Neural progenitor cell (in vitro differentiated cells): ENCODE measurements around the gene EOLA1. TPM values are rescaled to one million over a fixed set of nuclear protein-coding genes. Genes with fewer than 3 reads are reported as not detected.
A peak's percentile ranks its signal among the peaks of the same experiment; 100 is the strongest.
"Not testable (repeated sequence)": the region's sequence is repeated elsewhere in the genome, so short reads cannot be mapped to it uniquely, and the experiment has no call there.

ENCODE experiments used
- DNase-seq: peaks from one replicate; pipeline ENCODE4 v3.0.0-alpha.2; 2016; ENCODE audit warnings: low spot score
- H2AFZ ChIP-seq: fragments of 200-600 bp; sonication (generic); replicated peaks from 2 replicates; pipeline ENCODE4 v1.6.1; 2016; ENCODE audit warnings: antibody characterized with exemption
- H3F3A ChIP-seq: fragments of 200-600 bp; sonication (generic); 2 replicates; pipeline ENCODE4 v1.6.1; 2016; ENCODE audit warnings: antibody characterized with exemption, low read depth
- H3K27ac ChIP-seq: fragments of 200-600 bp; sonication (generic); 2 replicates; pipeline ENCODE4 v1.5.1; 2016; ENCODE audit warnings: mild to moderate bottlenecking
- H3K27me3 ChIP-seq: fragments of 200-600 bp; sonication (generic); 2 replicates; pipeline ENCODE4 v1.6.1; 2016; ENCODE audit warnings: mild to moderate bottlenecking, moderate library complexity
- H3K36me3 ChIP-seq: fragments of 200-600 bp; sonication (generic); 2 replicates; pipeline ENCODE4 v1.5.1; 2016
- H3K4me1 ChIP-seq: fragments of 200-600 bp; sonication (generic); 2 replicates; pipeline ENCODE4 v1.6.1; 2016; ENCODE audit warnings: mixed run types
- H3K4me2 ChIP-seq: fragments of 200-600 bp; sonication (generic); 2 replicates; pipeline ENCODE4 v1.6.1; 2016
- H3K4me3 ChIP-seq: fragments of 200-600 bp; sonication (generic); 2 replicates; pipeline ENCODE4 v1.5.1; 2016
- H3K79me2 ChIP-seq: fragments of 200-600 bp; sonication (generic); 2 replicates; pipeline ENCODE4 v1.6.1; 2016; ENCODE audit warnings: low read depth
- H3K9ac ChIP-seq: fragments of 200-600 bp; sonication (generic); 2 replicates; pipeline ENCODE4 v1.6.1; 2016
- H3K9me3 ChIP-seq: fragments of 200-600 bp; sonication (generic); 2 replicates; pipeline ENCODE4 v1.5.1; 2016; ENCODE audit warnings: low read depth
- H4K20me1 ChIP-seq: fragments of 200-600 bp; sonication (generic); 2 replicates; pipeline ENCODE4 v1.6.1; 2016; ENCODE audit warnings: low read depth
- H3K27ac Mint-ChIP-seq: 3 replicates; pipeline ENCODE4 v1.8.0; 2021; ENCODE audit warnings: mixed read lengths
- H3K27me3 Mint-ChIP-seq: 2 replicates; pipeline ENCODE4 v1.8.0; 2022; ENCODE audit warnings: low read depth, mild to moderate bottlenecking, inconsistent platforms, moderate library complexity, mixed read lengths; ENCODE audit not compliant: insufficient read depth
- H3K36me3 Mint-ChIP-seq: 3 replicates; pipeline ENCODE4 v1.8.0; 2021; ENCODE audit warnings: mixed read lengths
- H3K4me1 Mint-ChIP-seq: 3 replicates; pipeline ENCODE4 v1.8.0; 2021; ENCODE audit warnings: mixed read lengths
- H3K4me3 Mint-ChIP-seq: 3 replicates; pipeline ENCODE4 v1.8.0; 2021; ENCODE audit warnings: mild to moderate bottlenecking, moderate library complexity, mixed read lengths
- H3K9me3 Mint-ChIP-seq: 3 replicates; pipeline ENCODE4 v1.8.0; 2020; ENCODE audit warnings: mixed read lengths
- CTCF ChIP-seq: fragments of 200-600 bp; sonication (generic); IDR thresholded peaks from 2 replicates; pipeline ENCODE4 v1.5.1; 2017; ENCODE audit warnings: antibody characterized with exemption, mild to moderate bottlenecking
- EZH2 ChIP-seq: fragments of 200-600 bp; sonication (generic); IDR thresholded peaks from 2 replicates; pipeline ENCODE4 v1.6.1; 2017; ENCODE audit warnings: antibody characterized with exemption, mild to moderate bottlenecking, moderate library complexity
- EZH2phosphoT487 ChIP-seq: fragments of 200-600 bp; sonication (generic); IDR thresholded peaks from 2 replicates; pipeline ENCODE4 v1.6.1; 2017; ENCODE audit warnings: antibody characterized with exemption
- total RNA-seq: library from RNA; depleted of rRNA; stranded (reverse); fragments of >200 nt; gene quantifications from 2 replicates; pipeline ENCODE4 v1.2.3, GENCODE V29; 2015; ENCODE audit warnings: low replicate concordance

The EOLA1 gene
- total RNA-seq, 1 donor from 2014 or later: 3.5 TPM

- Histone ChIP-seq H3K79me2 (no peaks in the 10 kb centered on the region), H3K4me2 (no peak overlapping the region), H3K27me3 (no peaks in the 10 kb centered on the region), H3K9me3 (no peaks in the 10 kb centered on the region), H3K4me1 (no peaks in the 10 kb centered on the region), H3K27ac (no peak overlapping the region), H3K4me3 (no peak overlapping the region), H2AFZ (no peak overlapping the region), H4K20me1 (no peaks in the 10 kb centered on the region), H3K36me3 (no peaks in the 10 kb centered on the region), H3K9ac (no peak overlapping the region), H3F3A (no peaks in the 10 kb centered on the region)
- TF ChIP-seq CTCF: peak; percentile 45
- no peak for TF ChIP-seq EZH2phosphoT487
- peak; percentile 11 for DNase-seq
- Mint-ChIP-seq H3K4me3 (no peak overlapping the region), H3K27ac (no peak overlapping the region), H3K9me3 (peaks cover 2% of the 10 kb centered on the region), H3K36me3 (peaks cover 1% of the 10 kb centered on the region), H3K27me3 (peaks cover 3% of the 10 kb centered on the region), H3K4me1 (peaks cover 2% of the 10 kb centered on the region)
Measured at GRCh38 chrX:149527705-149528104, 13.1 kb upstream of the EOLA1 start.

- Mint-ChIP-seq H3K9me3 (peaks cover 2% of the 10 kb centered on the region), H3K4me1 (peaks cover 2% of the 10 kb centered on the region), H3K4me3 (no peak overlapping the region), H3K27ac (no peak overlapping the region), H3K27me3 (peaks cover 3% of the 10 kb centered on the region), H3K36me3 (peaks cover 1% of the 10 kb centered on the region)
- TF ChIP-seq EZH2phosphoT487 (no peak), CTCF (no peak), EZH2 (no peak)
- H3K4me3 ChIP-seq: no peak overlapping the region
- H3K4me2 ChIP-seq: no peak overlapping the region
- no peak overlapping the region for H3K9ac ChIP-seq
- no peaks in the 10 kb centered on the region for H3K4me1 ChIP-seq
- H3K36me3 ChIP-seq: no peaks in the 10 kb centered on the region
- no peaks in the 10 kb centered on the region for H3K27me3 ChIP-seq
- no peak for DNase-seq
- H3K79me2 ChIP-seq: no peaks in the 10 kb centered on the region
- no peak overlapping the region for H3K27ac ChIP-seq
- H3K9me3 ChIP-seq: no peaks in the 10 kb centered on the region
- no peak overlapping the region for H2AFZ ChIP-seq
- no peaks in the 10 kb centered on the region for H4K20me1 ChIP-seq
- H3F3A ChIP-seq: no peaks in the 10 kb centered on the region
Measured at GRCh38 chrX:149528381-149528780, 12.4 kb upstream of the EOLA1 start.

- Histone ChIP-seq H2AFZ (no peak overlapping the region), H3K4me3 (no peak overlapping the region), H3K9me3 (no peaks in the 10 kb centered on the region), H3K27ac (no peak overlapping the region), H3K9ac (no peak overlapping the region), H3F3A (no peaks in the 10 kb centered on the region), H3K36me3 (no peaks in the 10 kb centered on the region), H3K4me2 (no peak overlapping the region), H3K79me2 (no peaks in the 10 kb centered on the region), H3K4me1 (no peaks in the 10 kb centered on the region), H4K20me1 (no peaks in the 10 kb centered on the region), H3K27me3 (no peaks in the 10 kb centered on the region)
- DNase-seq: no peak
- Mint-ChIP-seq H3K27me3 (no peaks in the 10 kb centered on the region), H3K36me3 (peaks cover 3% of the 10 kb centered on the region), H3K4me3 (no peak overlapping the region), H3K9me3 (peaks cover 2% of the 10 kb centered on the region), H3K4me1 (peaks cover 4% of the 10 kb centered on the region), H3K27ac (no peak overlapping the region)
- TF ChIP-seq CTCF: no peak
- no peak for TF ChIP-seq EZH2phosphoT487
- TF ChIP-seq EZH2: no peak
Measured at GRCh38 chrX:149531599-149531998, 9.2 kb upstream of the EOLA1 start.

DNA sequence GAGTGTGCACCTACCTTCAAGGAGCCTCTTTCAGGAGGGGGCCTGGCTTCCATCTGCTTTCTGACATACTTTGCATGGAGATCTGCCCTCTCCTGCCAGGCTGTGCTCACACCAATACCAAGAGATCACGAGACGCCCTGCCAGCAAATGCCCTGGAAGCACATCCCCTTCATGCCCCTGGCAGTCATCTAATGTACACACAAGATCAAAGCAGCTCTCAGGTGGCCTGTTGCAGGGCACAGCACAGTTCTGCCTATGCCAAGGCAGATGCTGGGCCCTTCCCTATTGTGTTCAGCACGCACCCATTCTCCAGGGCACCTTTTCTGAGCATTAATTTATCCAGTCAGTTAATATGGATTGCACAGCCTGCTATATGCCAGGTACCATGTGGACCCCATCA is 7.9 kb upstream of the EOLA1 start:
- not testable (repeated sequence) for H3K27ac ChIP-seq, H3K27me3 Mint-ChIP-seq, H3K4me1 Mint-ChIP-seq, H3K4me1 ChIP-seq, H3K79me2 ChIP-seq, H3F3A ChIP-seq, H3K27me3 ChIP-seq, H4K20me1 ChIP-seq, H3K4me3 Mint-ChIP-seq, H3K36me3 Mint-ChIP-seq, DNase-seq, H3K4me2 ChIP-seq, H3K9me3 Mint-ChIP-seq, H2AFZ ChIP-seq, H3K9me3 ChIP-seq, H3K36me3 ChIP-seq, H3K27ac Mint-ChIP-seq, H3K9ac ChIP-seq, H3K4me3 ChIP-seq

- H3K36me3 ChIP-seq, H3K27me3 Mint-ChIP-seq, H3K4me1 Mint-ChIP-seq, H3K9ac ChIP-seq, H3K4me2 ChIP-seq, H3K27me3 ChIP-seq, DNase-seq, H3K4me3 Mint-ChIP-seq, H4K20me1 ChIP-seq, H3K27ac ChIP-seq, H3K9me3 ChIP-seq, H3K27ac Mint-ChIP-seq, H3K79me2 ChIP-seq, H3K4me3 ChIP-seq, H3K9me3 Mint-ChIP-seq, H3K4me1 ChIP-seq, H3K36me3 Mint-ChIP-seq, H3F3A ChIP-seq, H2AFZ ChIP-seq: not testable (repeated sequence)
Measured at GRCh38 chrX:149533999-149534398, 6.8 kb upstream of the EOLA1 start.

GRCh38 chrX:149534926-149535602 is 5.7 kb upstream of the EOLA1 start:
- H3K27me3 ChIP-seq, DNase-seq, H3K9me3 Mint-ChIP-seq, H3K36me3 Mint-ChIP-seq, H3K79me2 ChIP-seq, H3K4me1 Mint-ChIP-seq, H3K36me3 ChIP-seq, H3K4me3 Mint-ChIP-seq, H3K9ac ChIP-seq, H3K27me3 Mint-ChIP-seq, H3K4me3 ChIP-seq, H3K9me3 ChIP-seq, H3K4me2 ChIP-seq, H3F3A ChIP-seq, H2AFZ ChIP-seq, H3K27ac ChIP-seq, H4K20me1 ChIP-seq, H3K4me1 ChIP-seq, H3K27ac Mint-ChIP-seq: not testable (repeated sequence)
